OCI-LY3 (cell line): ENCODE results near the gene HUS1.

Experiments
- H2AFZ ChIP-seq: fragments of 200-600, 300-600 bp; shearing (Covaris generic); 2 replicates; pipeline ENCODE4 v1.6.0; 2014; ENCODE audit warnings: antibody characterized with exemption, low read depth, low read length
- H3K27ac ChIP-seq: fragments of 200-600, 300-600 bp; sonication (generic); 2 replicates; pipeline ENCODE4 v1.5.1; 2014; ENCODE audit warnings: mild to moderate bottlenecking, low read length, moderate library complexity, mixed read lengths
- H3K27me3 ChIP-seq: fragments of 200-600, 300-600 bp; sonication (generic); 2 replicates; pipeline ENCODE4 v1.6.1; 2014; ENCODE audit warnings: low read depth, low read length, mixed read lengths
- H3K36me3 ChIP-seq: fragments of 200-600, 300-600 bp; sonication (generic); replicated peaks from 2 replicates; pipeline ENCODE3; 2014; ENCODE audit warnings: low read depth, low read length, mixed read lengths
- H3K4me1 ChIP-seq: fragments of 300-600, 200-600 bp; sonication (generic); 2 replicates; pipeline ENCODE4 v1.6.1; 2014; ENCODE audit warnings: low read length, mixed read lengths
- H3K4me2 ChIP-seq: fragments of 200-600, 300-600 bp; sonication (generic); 2 replicates; pipeline ENCODE4 v1.6.1; 2014; ENCODE audit warnings: low read length, mixed read lengths
- H3K4me3 ChIP-seq: fragments of 300-600, 200-600 bp; sonication (generic); 2 replicates; pipeline ENCODE4 v1.5.1; 2014; ENCODE audit warnings: antibody characterized with exemption, mild to moderate bottlenecking, low read length, moderate library complexity
- H3K79me2 ChIP-seq: fragments of 300-600, 200-600 bp; shearing (Covaris generic); 2 replicates; pipeline ENCODE4 v1.6.1; 2014; ENCODE audit warnings: mild to moderate bottlenecking, low read length, mixed read lengths
- H3K9ac ChIP-seq: fragments of 300-600, 200-600 bp; shearing (Covaris generic); 2 replicates; pipeline ENCODE4 v1.6.0; 2014; ENCODE audit warnings: mild to moderate bottlenecking, low read length, moderate library complexity
- H3K9me3 ChIP-seq: fragments of 200-600, 300-600 bp; shearing (Covaris generic); 2 replicates; pipeline ENCODE4 v1.6.1; 2014; ENCODE audit warnings: low read length, mixed read lengths; ENCODE audit not compliant: insufficient read depth
- H4K20me1 ChIP-seq: fragments of 200-600, 300-600 bp; sonication (generic); 2 replicates; pipeline ENCODE4 v1.6.1; 2016; ENCODE audit warnings: low read length, mixed read lengths; ENCODE audit not compliant: insufficient read depth
- EZH2phosphoT487 ChIP-seq: fragments of 200-600 bp; shearing (Covaris generic); IDR thresholded peaks from 2 replicates; pipeline ENCODE4 v1.6.1; 2018; ENCODE audit warnings: antibody characterized with exemption, mixed run types, low read depth
- TF ChIP-seq, protein P1 (sequence below): fragments of 200-600, 300-600 bp; sonication (generic); IDR thresholded peaks from 2 replicates; pipeline ENCODE4 v1.5.1; 2014; ENCODE audit warnings: antibody characterized with exemption, low read length, low read depth

The HUS1 gene

DNA sequence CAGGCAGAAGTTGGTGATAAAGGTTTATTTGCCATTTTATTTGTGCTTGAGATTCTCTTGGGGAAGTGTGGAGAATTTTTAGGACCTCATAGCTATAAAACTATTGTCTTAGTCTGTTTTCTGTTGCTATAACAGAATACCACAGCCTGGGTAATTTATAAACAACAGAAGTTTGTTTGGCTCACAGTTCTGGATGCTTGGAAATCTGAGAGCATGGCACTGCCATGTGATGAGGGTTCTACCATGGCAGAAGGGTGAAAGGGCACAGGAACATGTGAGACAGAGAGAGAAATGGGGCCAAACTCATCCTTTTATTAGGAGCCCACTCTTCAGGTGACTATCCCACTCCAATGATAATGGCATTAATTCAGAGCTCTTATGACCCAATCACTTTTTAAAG is 37.2 kb upstream of the HUS1 start:
- H4K20me1 ChIP-seq: no peaks in the 10 kb centered on the region
- H3K27me3 ChIP-seq: no peaks in the 10 kb centered on the region
- no peak overlapping the region for H3K4me2 ChIP-seq
- no peak overlapping the region for H3K9ac ChIP-seq
- no peak overlapping the region for H2AFZ ChIP-seq
- no peaks in the 10 kb centered on the region for H3K36me3 ChIP-seq
- TF ChIP-seq EZH2phosphoT487: no peak
- TF ChIP-seq, protein P1, sequence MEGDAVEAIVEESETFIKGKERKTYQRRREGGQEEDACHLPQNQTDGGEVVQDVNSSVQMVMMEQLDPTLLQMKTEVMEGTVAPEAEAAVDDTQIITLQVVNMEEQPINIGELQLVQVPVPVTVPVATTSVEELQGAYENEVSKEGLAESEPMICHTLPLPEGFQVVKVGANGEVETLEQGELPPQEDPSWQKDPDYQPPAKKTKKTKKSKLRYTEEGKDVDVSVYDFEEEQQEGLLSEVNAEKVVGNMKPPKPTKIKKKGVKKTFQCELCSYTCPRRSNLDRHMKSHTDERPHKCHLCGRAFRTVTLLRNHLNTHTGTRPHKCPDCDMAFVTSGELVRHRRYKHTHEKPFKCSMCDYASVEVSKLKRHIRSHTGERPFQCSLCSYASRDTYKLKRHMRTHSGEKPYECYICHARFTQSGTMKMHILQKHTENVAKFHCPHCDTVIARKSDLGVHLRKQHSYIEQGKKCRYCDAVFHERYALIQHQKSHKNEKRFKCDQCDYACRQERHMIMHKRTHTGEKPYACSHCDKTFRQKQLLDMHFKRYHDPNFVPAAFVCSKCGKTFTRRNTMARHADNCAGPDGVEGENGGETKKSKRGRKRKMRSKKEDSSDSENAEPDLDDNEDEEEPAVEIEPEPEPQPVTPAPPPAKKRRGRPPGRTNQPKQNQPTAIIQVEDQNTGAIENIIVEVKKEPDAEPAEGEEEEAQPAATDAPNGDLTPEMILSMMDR: no peak
- peaks cover 5% of the 10 kb centered on the region for H3K4me1 ChIP-seq
- H3K79me2 ChIP-seq: no peaks in the 10 kb centered on the region
- H3K27ac ChIP-seq: no peak overlapping the region
- H3K4me3 ChIP-seq: no peak overlapping the region
- no peaks in the 10 kb centered on the region for H3K9me3 ChIP-seq

DNA sequence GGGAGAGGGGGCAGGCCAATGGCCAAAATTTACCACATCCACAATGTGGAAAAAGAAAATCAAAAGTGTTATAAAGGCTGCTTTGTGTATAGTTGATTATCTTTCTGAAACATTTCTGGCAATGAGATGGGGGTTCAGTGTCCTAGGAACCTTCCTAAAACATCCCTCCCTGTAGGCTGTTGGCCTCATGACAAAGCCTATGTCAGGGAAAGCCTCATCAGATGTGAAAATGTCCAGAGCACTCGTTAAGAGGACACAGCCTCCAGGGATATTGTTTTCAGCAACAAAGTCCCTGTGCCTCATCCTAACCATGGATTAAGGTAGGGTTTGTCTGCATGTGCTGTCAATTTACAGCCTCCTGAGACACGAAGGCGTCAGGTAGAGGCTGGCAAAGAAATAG is 32.5 kb upstream of the HUS1 start:
- H3K27ac ChIP-seq: no peak overlapping the region
- H3K9ac ChIP-seq: no peak overlapping the region
- peak overlapping the region; percentile 44 for H3K4me2 ChIP-seq
- H3K4me1 ChIP-seq: peaks cover 16% of the 10 kb centered on the region
- no peaks in the 10 kb centered on the region for H3K79me2 ChIP-seq
- H4K20me1 ChIP-seq: no peaks in the 10 kb centered on the region
- no peak overlapping the region for H2AFZ ChIP-seq
- no peaks in the 10 kb centered on the region for H3K9me3 ChIP-seq
- no peaks in the 10 kb centered on the region for H3K36me3 ChIP-seq
- TF ChIP-seq, protein P1: no peak
- TF ChIP-seq EZH2phosphoT487: no peak
- H3K27me3 ChIP-seq: no peaks in the 10 kb centered on the region
- peak overlapping the region; percentile 8; the same call in 1 of the 2 replicates for H3K4me3 ChIP-seq

DNA sequence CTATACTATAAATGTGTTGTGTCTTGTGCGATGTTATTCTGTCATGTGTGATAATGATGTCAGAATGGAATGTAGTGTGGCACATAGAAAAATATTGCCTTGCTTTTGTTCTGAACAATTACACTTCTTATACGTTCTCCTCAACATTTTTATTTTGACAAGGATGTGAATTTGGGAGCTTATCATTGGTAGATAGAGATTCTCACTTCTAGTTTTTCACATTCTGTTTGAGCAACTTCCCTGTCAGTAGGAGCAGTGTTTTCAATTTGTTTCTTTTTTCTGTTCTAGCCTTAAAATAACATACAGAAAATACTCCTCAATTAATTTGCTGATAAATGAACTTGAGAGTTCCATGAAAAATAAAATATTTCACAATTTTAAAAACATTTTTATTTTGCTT is 31.9 kb upstream of the HUS1 start:
- no peaks in the 10 kb centered on the region for H3K9me3 ChIP-seq
- H3K27me3 ChIP-seq: no peaks in the 10 kb centered on the region
- H3K4me2 ChIP-seq: peak overlapping the region; percentile 44
- TF ChIP-seq, protein P1: no peak
- TF ChIP-seq EZH2phosphoT487: no peak
- H4K20me1 ChIP-seq: no peaks in the 10 kb centered on the region
- H3K9ac ChIP-seq: no peak overlapping the region
- no peak overlapping the region for H2AFZ ChIP-seq
- peak overlapping the region; percentile 8; the same call in 1 of the 2 replicates for H3K4me3 ChIP-seq
- H3K79me2 ChIP-seq: no peaks in the 10 kb centered on the region
- no peaks in the 10 kb centered on the region for H3K36me3 ChIP-seq
- no peak overlapping the region for H3K27ac ChIP-seq
- peaks cover 16% of the 10 kb centered on the region for H3K4me1 ChIP-seq

DNA sequence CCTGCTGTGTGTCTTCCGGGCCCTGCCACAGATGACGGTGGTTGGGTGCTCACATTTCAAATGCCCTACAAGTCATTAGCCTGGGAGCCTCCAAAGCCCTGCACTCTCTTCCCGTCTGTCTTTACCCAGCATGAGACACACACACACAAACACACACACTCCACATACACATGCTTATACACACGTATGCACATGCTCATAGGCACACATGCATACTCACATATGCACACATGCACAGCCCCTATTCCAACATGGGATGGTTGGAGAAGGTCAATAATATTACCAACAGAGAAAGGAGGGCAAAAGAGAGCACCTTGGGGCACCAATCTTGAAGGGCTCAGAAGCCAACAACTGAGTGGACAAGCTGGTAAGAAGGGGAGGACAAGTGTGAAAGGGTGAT is 30.5 kb upstream of the HUS1 start:
- no peaks in the 10 kb centered on the region for H3K36me3 ChIP-seq
- peaks cover 17% of the 10 kb centered on the region for H3K4me1 ChIP-seq
- no peaks in the 10 kb centered on the region for H4K20me1 ChIP-seq
- H2AFZ ChIP-seq: no peak overlapping the region
- no peak overlapping the region for H3K27ac ChIP-seq
- no peak for TF ChIP-seq EZH2phosphoT487
- TF ChIP-seq, protein P1: no peak
- H3K9me3 ChIP-seq: no peaks in the 10 kb centered on the region
- peaks cover 5% of the 10 kb centered on the region; the same call in 1 of the 2 replicates for H3K27me3 ChIP-seq
- no peak overlapping the region for H3K4me3 ChIP-seq
- no peak overlapping the region for H3K4me2 ChIP-seq
- no peak overlapping the region for H3K9ac ChIP-seq
- H3K79me2 ChIP-seq: no peaks in the 10 kb centered on the region
